Measurements from ENCODE around the gene FN1.

DNA sequence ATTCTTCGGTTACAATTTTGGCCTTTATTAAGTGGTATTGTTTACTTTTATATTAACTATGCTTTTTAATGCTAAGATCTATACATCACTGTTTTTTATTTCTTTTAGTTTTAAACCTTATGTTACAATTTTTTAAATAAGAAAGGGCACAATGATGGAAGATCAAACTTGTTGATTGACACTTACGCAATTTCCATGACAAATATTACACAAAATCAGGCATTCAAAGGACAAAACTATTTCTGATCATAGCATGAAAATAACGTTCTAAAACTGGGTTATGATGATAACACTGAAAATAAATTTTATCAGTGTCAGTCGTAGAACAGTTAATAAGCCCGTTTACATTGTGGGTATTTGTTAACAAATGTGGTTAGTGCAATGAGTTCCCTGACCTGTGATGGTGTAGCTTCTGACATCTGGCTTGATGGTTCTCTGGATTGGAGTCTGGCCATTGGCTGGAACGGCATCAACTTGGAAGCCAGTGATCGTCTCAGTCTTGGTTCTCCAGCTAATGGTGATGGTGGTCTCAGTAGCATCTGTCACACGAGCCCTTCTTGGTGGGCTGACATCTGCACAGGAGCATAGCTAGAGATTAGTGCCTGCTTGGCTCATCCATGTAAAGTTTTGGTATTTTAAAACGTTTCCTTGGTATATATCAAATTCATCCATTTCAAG, 59.6 kb downstream of the FN1 start:
- TF ChIP-seq, protein P1, sequence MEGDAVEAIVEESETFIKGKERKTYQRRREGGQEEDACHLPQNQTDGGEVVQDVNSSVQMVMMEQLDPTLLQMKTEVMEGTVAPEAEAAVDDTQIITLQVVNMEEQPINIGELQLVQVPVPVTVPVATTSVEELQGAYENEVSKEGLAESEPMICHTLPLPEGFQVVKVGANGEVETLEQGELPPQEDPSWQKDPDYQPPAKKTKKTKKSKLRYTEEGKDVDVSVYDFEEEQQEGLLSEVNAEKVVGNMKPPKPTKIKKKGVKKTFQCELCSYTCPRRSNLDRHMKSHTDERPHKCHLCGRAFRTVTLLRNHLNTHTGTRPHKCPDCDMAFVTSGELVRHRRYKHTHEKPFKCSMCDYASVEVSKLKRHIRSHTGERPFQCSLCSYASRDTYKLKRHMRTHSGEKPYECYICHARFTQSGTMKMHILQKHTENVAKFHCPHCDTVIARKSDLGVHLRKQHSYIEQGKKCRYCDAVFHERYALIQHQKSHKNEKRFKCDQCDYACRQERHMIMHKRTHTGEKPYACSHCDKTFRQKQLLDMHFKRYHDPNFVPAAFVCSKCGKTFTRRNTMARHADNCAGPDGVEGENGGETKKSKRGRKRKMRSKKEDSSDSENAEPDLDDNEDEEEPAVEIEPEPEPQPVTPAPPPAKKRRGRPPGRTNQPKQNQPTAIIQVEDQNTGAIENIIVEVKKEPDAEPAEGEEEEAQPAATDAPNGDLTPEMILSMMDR (IDR thresholded peaks at IDR 0.05), result no peak
- TF ChIP-seq POLR2A (IDR thresholded peaks at IDR 0.05), result no peak

Measured in testis (tissue), 2 donors.